ENCODE measurements around the gene NR4A3. TPM values are rescaled to one million over a fixed set of nuclear protein-coding genes. Genes with fewer than 3 reads are reported as not detected.

The NR4A3 gene
- total RNA-seq, 8 experiments from 2014 or later, result 0.92 to 23.1 (median 1.6) TPM

- Histone ChIP-seq H3K4me1 (replicated peaks in 1 of 2) (no peaks in the 10 kb centered on the region), H3K4me3 (no peak overlapping the region), H3K27ac (no peak overlapping the region)
- WGBS, 10 experiments, result 10 to 100% (median 88%) methylated on average over 1 to 3 of the region's 3 CpGs; no CpG with 5 or more reads in 1 of the 10 experiments
- in situ Hi-C loops (cut with MboI; ENCODE audit: low pct_unique_long_range_greater_than_20kb in 2 of 9, low sequenced_read_pairs in 9 of 9, unreplicated experiment in 9 of 9), result no loop called here
- ATAC-seq (replicated peaks in 6 of 8), result no peak
Observed at GRCh38 chr9:99873531-99873930, 51.8 kb downstream of the NR4A3 start.

GRCh38 chr9:99873943-99874584 lies 52.4 kb downstream of the NR4A3 start:
- no peak overlapping the region for H3K4me3 ChIP-seq
- no peaks in the 10 kb centered on the region for H3K4me1 ChIP-seq (replicated peaks in 1 of 2)
- in situ Hi-C loops (cut with MboI; ENCODE audit: low pct_unique_long_range_greater_than_20kb in 2 of 9, low sequenced_read_pairs in 9 of 9, unreplicated experiment in 9 of 9), result no loop called here
- no peak overlapping the region for H3K27ac ChIP-seq
- ATAC-seq (replicated peaks in 6 of 8), result no peak
- WGBS, 10 experiments, result 42 to 88% (median 78%) methylated on average over 1 to 4 of the region's 4 CpGs; no CpG with 5 or more reads in 1 of the 10 experiments

GRCh38 chr9:99876190-99876589 lies 54.5 kb downstream of the NR4A3 start:
- 76 to 94% (median 91%) methylated on average over 2 of the region's 2 CpGs; no CpG with 5 or more reads in 6 of the 10 experiments for WGBS, 10 experiments
- ATAC-seq (replicated peaks in 6 of 8), result no peak
- in situ Hi-C loops (cut with MboI; ENCODE audit: low pct_unique_long_range_greater_than_20kb in 2 of 9, low sequenced_read_pairs in 9 of 9, unreplicated experiment in 9 of 9), result no loop called here

GRCh38 chr9:99878651-99879050 lies 57.0 kb downstream of the NR4A3 start:
- ATAC-seq (replicated peaks in 6 of 8), result peak in 3 of 8 experiments; percentile 36 to 98 (median 98)
- Histone ChIP-seq H3K4me3 (no peak overlapping the region), H3K27ac (no peak overlapping the region), H3K4me1 (replicated peaks in 1 of 2) (no peaks in the 10 kb centered on the region)
- WGBS, 10 experiments, result 0 to 100% (median 61%) methylated on average over 1 to 2 of the region's 2 CpGs; no CpG with 5 or more reads in 4 of the 10 experiments
- in situ Hi-C loops (cut with MboI; ENCODE audit: low pct_unique_long_range_greater_than_20kb in 2 of 9, low sequenced_read_pairs in 9 of 9, unreplicated experiment in 9 of 9), result no loop called here

More at GRCh38 chr9:99876190-99876589, 54.5 kb downstream of the NR4A3 start:
- Histone ChIP-seq H3K4me3 (no peak overlapping the region), H3K4me1 (replicated peaks in 1 of 2) (no peaks in the 10 kb centered on the region), H3K27ac (no peak overlapping the region)

GRCh38 chr9:99881769-99882168 lies 60.1 kb downstream of the NR4A3 start:
- no peak for ATAC-seq (replicated peaks in 6 of 8)
- no peak overlapping the region for H3K27ac ChIP-seq
- no peak overlapping the region for H3K4me3 ChIP-seq
- in situ Hi-C loops (cut with MboI; ENCODE audit: low pct_unique_long_range_greater_than_20kb in 2 of 9, low sequenced_read_pairs in 9 of 9, unreplicated experiment in 9 of 9), result no loop called here
- H3K4me1 ChIP-seq (replicated peaks in 1 of 2), result no peaks in the 10 kb centered on the region

GRCh38 chr9:99885747-99886146 lies 64.1 kb downstream of the NR4A3 start:
- Histone ChIP-seq H3K4me3 (no peak overlapping the region), H3K4me1 (replicated peaks in 1 of 2) (no peaks in the 10 kb centered on the region), H3K27ac (no peak overlapping the region)
- in situ Hi-C loops (cut with MboI; ENCODE audit: low pct_unique_long_range_greater_than_20kb in 2 of 9, low sequenced_read_pairs in 9 of 9, unreplicated experiment in 9 of 9), result no loop called here
- 17 to 90% (median 48%) methylated on average over 1 of the region's 1 CpG; no CpG with 5 or more reads in 2 of the 10 experiments for WGBS, 10 experiments
- no peak for ATAC-seq (replicated peaks in 6 of 8)

GRCh38 chr9:99889120-99889519 lies 67.4 kb downstream of the NR4A3 start:
- 33 to 100% (median 100%) methylated on average over 1 of the region's 1 CpG; no CpG with 5 or more reads in 5 of the 10 experiments for WGBS, 10 experiments
- Histone ChIP-seq H3K4me3 (no peak overlapping the region), H3K4me1 (replicated peaks in 1 of 2) (no peaks in the 10 kb centered on the region), H3K27ac (no peak overlapping the region)
- no peak for ATAC-seq (replicated peaks in 6 of 8)
- in situ Hi-C loops (cut with MboI; ENCODE audit: low pct_unique_long_range_greater_than_20kb in 2 of 9, low sequenced_read_pairs in 9 of 9, unreplicated experiment in 9 of 9), result no loop called here

GRCh38 chr9:99894826-99895225 lies 73.1 kb downstream of the NR4A3 start:
- Histone ChIP-seq H3K4me1 (replicated peaks in 1 of 2) (no peaks in the 10 kb centered on the region), H3K27ac (no peak overlapping the region), H3K4me3 (no peak overlapping the region)
- peak in 1 of 8 experiments; percentile 25 for ATAC-seq (replicated peaks in 6 of 8)
- WGBS, 10 experiments, result 0 to 64% (median 60%) methylated on average over 1 to 2 of the region's 2 CpGs; no CpG with 5 or more reads in 7 of the 10 experiments
- in situ Hi-C loops (cut with MboI; ENCODE audit: low pct_unique_long_range_greater_than_20kb in 2 of 9, low sequenced_read_pairs in 9 of 9, unreplicated experiment in 9 of 9), result no loop called here

GRCh38 chr9:99895510-99895909 lies 73.8 kb downstream of the NR4A3 start:
- in situ Hi-C loops (cut with MboI; ENCODE audit: low pct_unique_long_range_greater_than_20kb in 2 of 9, low sequenced_read_pairs in 9 of 9, unreplicated experiment in 9 of 9), result no loop called here
- ATAC-seq (replicated peaks in 6 of 8), result no peak
- Histone ChIP-seq H3K27ac (no peak overlapping the region), H3K4me3 (no peak overlapping the region), H3K4me1 (replicated peaks in 1 of 2) (no peaks in the 10 kb centered on the region)
- WGBS, 10 experiments, result 60 to 100% (median 81%) methylated on average over 2 to 5 of the region's 6 CpGs; no CpG with 5 or more reads in 3 of the 10 experiments

- in situ Hi-C loops (cut with MboI; ENCODE audit: low pct_unique_long_range_greater_than_20kb in 2 of 9, low sequenced_read_pairs in 9 of 9, unreplicated experiment in 9 of 9), result no loop called here
- no peak overlapping the region for H3K27ac ChIP-seq
- H3K4me1 ChIP-seq (replicated peaks in 1 of 2), result no peaks in the 10 kb centered on the region
- no peak overlapping the region for H3K4me3 ChIP-seq
- no peak for ATAC-seq (replicated peaks in 6 of 8)
- WGBS, 10 experiments, result 80 to 86% methylated on average over 1 of the region's 2 CpGs; no CpG with 5 or more reads in 8 of the 10 experiments
Observed at GRCh38 chr9:99896119-99896518, 74.4 kb downstream of the NR4A3 start.

- peaks cover 0 to 8% of the 10 kb centered on the region in 2 donors for H3K4me1 ChIP-seq (replicated peaks in 1 of 2)
- H3K27ac ChIP-seq, result no peak overlapping the region
- no peak for ATAC-seq (replicated peaks in 6 of 8)
- 43 to 100% (median 80%) methylated on average over 1 of the region's 1 CpG for WGBS, 10 experiments
- H3K4me3 ChIP-seq, result no peak overlapping the region
- in situ Hi-C loops (cut with MboI; ENCODE audit: low pct_unique_long_range_greater_than_20kb in 2 of 9, low sequenced_read_pairs in 9 of 9, unreplicated experiment in 9 of 9), result no loop called here
Observed at GRCh38 chr9:99903393-99903792, 81.7 kb downstream of the NR4A3 start.

GRCh38 chr9:99905833-99906402 lies 84.2 kb downstream of the NR4A3 start:
- Histone ChIP-seq H3K4me1 (replicated peaks in 1 of 2) (peaks cover 0 to 8% of the 10 kb centered on the region in 2 donors), H3K4me3 (peak overlapping the region; percentile 55 to 99 (median 70)), H3K27ac (no peak overlapping the region)
- WGBS, 10 experiments, result 0 to 100% (median 38%) methylated on average over 1 to 9 of the region's 9 CpGs
- in situ Hi-C loops (cut with MboI; ENCODE audit: low pct_unique_long_range_greater_than_20kb in 2 of 9, low sequenced_read_pairs in 9 of 9, unreplicated experiment in 9 of 9), result no loop called here
- no peak for ATAC-seq (replicated peaks in 6 of 8)

- in situ Hi-C loops (cut with MboI; ENCODE audit: low pct_unique_long_range_greater_than_20kb in 2 of 9, low sequenced_read_pairs in 9 of 9, unreplicated experiment in 9 of 9), result no loop called here
- 0 to 3% (median 0%) methylated on average over 2 to 10 of the region's 76 CpGs; no CpG with 5 or more reads in 4 of the 10 experiments for WGBS, 10 experiments
- Histone ChIP-seq H3K4me1 (replicated peaks in 1 of 2) (peaks cover 0 to 8% of the 10 kb centered on the region in 2 donors), H3K27ac (peak within 1 kb of the TSS in 1 of 2 donors; percentile 67), H3K4me3 (peak within 1 kb of the TSS; percentile 55 to 99 (median 70))
- ATAC-seq (replicated peaks in 6 of 8), result peak; percentile 91 to 96 (median 95)
Observed at GRCh38 chr9:99906403-99907207, 84.9 kb downstream of the NR4A3 start, which contains the start of gene STX17. Gene STX17 (plus strand): TSS chr9:99906654. CDS start chr9:99915240, 8,586 bp downstream.
